ENCODE results near the gene POU2F1. TPM values are rescaled to one million over a fixed set of nuclear protein-coding genes. Genes with fewer than 3 reads are reported as not detected.
"Not testable (repeated sequence)": the region's sequence is repeated elsewhere in the genome, so short reads cannot be mapped to it uniquely, and the experiment has no call there.

Gene POU2F1
- total RNA-seq, 2 donors from 2014 or later: 22.9 to 40.2 TPM

GRCh38 chr1:167304165-167304564 is 83.5 kb downstream of the POU2F1 start:
- no peak overlapping the region for H3K4me3 Mint-ChIP-seq
- no peaks in the 10 kb centered on the region for H3K27me3 Mint-ChIP-seq
- H3K4me1 Mint-ChIP-seq (ENCODE audit: low read depth in 2 of 2): peaks cover 12 to 17% of the 10 kb centered on the region in 2 donors
- no peak for ATAC-seq
- H3K27ac Mint-ChIP-seq: no peak overlapping the region
- no peaks in the 10 kb centered on the region for H3K36me3 Mint-ChIP-seq
- no peak for DNase-seq (ENCODE audit: low spot score)
- no peaks in the 10 kb centered on the region for H3K9me3 Mint-ChIP-seq

DNA sequence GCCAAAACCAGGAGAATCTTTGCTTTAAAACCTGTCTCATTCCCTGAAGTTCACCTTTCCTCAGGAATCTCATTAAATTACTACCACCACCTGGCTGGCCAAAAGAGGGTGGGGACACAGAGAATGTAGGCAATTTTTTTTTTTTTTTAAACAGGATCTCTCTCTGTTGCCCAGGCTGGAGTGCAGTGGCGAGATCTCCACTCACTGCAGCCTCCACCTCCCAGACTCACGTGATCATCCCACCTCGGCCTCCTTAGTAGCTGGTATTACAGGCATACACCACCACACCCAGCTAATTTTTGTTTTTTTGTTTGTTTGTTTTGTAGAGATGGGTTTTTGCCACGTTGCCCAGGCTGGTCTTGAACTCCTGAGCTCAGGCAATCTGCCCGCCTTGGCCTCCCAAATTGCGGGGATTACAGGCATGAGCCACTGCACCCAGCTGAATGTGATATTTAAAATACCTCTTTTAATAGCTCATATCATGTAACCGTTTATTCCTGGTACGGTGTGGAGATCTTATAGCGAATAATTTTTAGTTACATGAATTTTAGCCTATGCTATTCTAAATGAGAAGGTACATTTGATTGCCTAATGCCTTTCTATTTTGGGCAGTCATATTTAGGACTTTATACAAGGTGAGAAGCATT is 84.5 kb downstream of the POU2F1 start:
- no peak for ATAC-seq
- Mint-ChIP-seq H3K27ac (no peak overlapping the region), H3K36me3 (no peaks in the 10 kb centered on the region), H3K4me3 (no peak overlapping the region), H3K27me3 (no peaks in the 10 kb centered on the region), H3K9me3 (no peaks in the 10 kb centered on the region), H3K4me1 (ENCODE audit: low read depth in 2 of 2) (peaks cover 7 to 17% of the 10 kb centered on the region in 2 donors)
- no peak for DNase-seq (ENCODE audit: low spot score)

- DNase-seq (ENCODE audit: low spot score): no peak
- ATAC-seq: no peak
- Mint-ChIP-seq H3K4me1 (ENCODE audit: low read depth in 2 of 2) (peaks cover 10 to 21% of the 10 kb centered on the region in 2 donors), H3K36me3 (no peaks in the 10 kb centered on the region), H3K4me3 (no peak overlapping the region), H3K27ac (no peak overlapping the region), H3K9me3 (no peaks in the 10 kb centered on the region), H3K27me3 (no peaks in the 10 kb centered on the region)
These were observed 85.1 kb downstream of the POU2F1 start for GRCh38 chr1:167305706-167306277.

DNA sequence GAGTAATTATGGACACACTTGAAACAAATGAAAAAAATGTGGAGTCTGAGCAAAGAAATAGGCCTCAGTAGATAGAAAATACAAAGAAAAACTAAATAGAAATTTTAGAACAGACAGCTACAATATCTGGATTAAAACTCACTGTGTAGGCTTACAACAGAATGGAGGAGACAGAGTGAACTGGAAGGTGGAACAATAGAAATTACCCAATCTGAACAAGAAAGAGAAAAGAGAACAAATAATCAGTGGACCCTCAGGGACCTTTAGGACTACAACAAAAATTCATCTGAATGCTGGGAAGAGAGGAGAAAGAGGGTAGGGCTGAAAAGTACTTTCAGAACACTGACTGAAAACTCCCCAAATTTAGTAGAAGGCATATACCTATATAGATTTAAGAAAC is 90.0 kb downstream of the POU2F1 start:
- Mint-ChIP-seq H3K36me3 (peaks cover under 1% of the 10 kb centered on the region), H3K4me3 (no peak overlapping the region), H3K4me1 (ENCODE audit: low read depth in 2 of 2) (peaks cover 23 to 24% of the 10 kb centered on the region in 2 donors), H3K27me3 (no peaks in the 10 kb centered on the region), H3K27ac (peak overlapping the region in 1 of 2 donors; percentile 44), H3K9me3 (no peaks in the 10 kb centered on the region)
- DNase-seq (ENCODE audit: low spot score) (no peak), ATAC-seq (no peak)

DNA sequence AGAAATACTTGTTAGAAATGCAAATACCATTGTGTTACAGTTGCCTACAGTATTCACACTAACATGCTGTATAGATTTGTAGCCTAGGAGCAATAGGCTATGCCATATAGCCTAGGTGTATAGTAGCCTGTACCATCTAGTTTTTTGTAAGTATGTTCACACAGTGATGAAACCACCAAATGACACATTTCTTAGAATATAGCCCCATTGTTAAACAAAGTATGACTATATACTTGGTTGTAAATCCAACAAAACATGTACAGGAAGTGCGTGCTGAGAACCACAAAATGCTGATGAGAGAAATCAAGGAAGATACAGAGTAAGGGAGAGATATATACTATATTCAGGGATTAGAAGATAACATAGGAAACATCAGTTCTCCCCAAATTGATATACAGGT is 92.2 kb downstream of the POU2F1 start:
- peak overlapping the region; percentile 32 for H3K4me3 Mint-ChIP-seq
- H3K9me3 Mint-ChIP-seq: peaks cover 4% of the 10 kb centered on the region
- no peak for DNase-seq (ENCODE audit: low spot score)
- H3K36me3 Mint-ChIP-seq: peaks cover 17% of the 10 kb centered on the region
- H3K4me1 Mint-ChIP-seq (ENCODE audit: low read depth in 2 of 2): peaks cover 13 to 18% of the 10 kb centered on the region in 2 donors
- H3K27ac Mint-ChIP-seq: peak overlapping the region; percentile 47 to 62
- ATAC-seq: peak; percentile 89 to 97
- H3K27me3 Mint-ChIP-seq: no peaks in the 10 kb centered on the region

DNA sequence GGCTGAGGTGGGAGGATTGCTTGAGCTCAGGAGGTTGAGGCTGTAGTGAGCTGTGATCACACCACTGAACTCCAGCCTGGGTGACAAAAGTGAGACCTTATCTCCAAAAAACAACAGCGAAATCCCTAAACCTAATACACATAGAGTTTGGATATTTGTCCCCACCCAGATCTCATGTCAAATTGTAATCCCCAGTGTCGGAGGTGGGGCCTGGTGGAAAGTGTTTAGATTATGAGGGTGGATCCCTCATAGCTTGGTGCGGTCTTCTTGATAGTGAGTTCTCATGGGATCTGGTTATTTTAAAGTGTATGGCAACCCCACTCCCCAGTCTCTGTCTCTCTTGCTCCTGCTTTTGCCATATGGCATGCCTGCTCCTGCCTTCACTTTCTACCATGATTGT is 94.0 kb downstream of the POU2F1 start:
- peak overlapping the region in 1 of 2 donors; percentile 62 for H3K27ac Mint-ChIP-seq
- H3K4me3 Mint-ChIP-seq: no peak overlapping the region
- peaks cover 30% of the 10 kb centered on the region for H3K36me3 Mint-ChIP-seq
- H3K4me1 Mint-ChIP-seq (ENCODE audit: low read depth in 2 of 2): peaks cover 13 to 15% of the 10 kb centered on the region in 2 donors
- DNase-seq (ENCODE audit: low spot score) (no peak), ATAC-seq (no peak)
- peaks cover 4% of the 10 kb centered on the region for H3K9me3 Mint-ChIP-seq
- no peaks in the 10 kb centered on the region for H3K27me3 Mint-ChIP-seq

DNA sequence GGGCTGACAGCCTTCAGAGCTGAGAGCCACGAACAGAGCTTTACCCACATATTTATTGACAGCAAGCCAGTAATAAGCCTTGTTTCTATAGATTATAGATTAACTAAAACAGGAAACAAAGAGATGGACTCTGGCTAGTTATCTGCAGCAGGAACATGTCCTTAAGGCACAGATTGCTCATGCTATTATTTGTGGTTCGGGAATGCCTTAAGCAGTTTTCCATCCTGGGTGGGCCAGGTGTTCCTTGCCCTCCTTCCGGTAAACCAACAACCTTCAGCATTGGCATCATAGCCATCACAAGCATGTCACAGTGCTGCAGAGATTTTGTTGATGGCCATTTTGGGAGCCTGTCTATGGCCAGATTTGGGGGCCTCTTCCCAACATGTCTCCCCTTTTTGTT is 96.8 kb downstream of the POU2F1 start:
- Mint-ChIP-seq H3K27ac (no peak overlapping the region), H3K4me1 (ENCODE audit: low read depth in 2 of 2) (peaks cover 7 to 12% of the 10 kb centered on the region in 2 donors), H3K27me3 (no peaks in the 10 kb centered on the region), H3K36me3 (peaks cover 54% of the 10 kb centered on the region), H3K9me3 (peaks cover 15% of the 10 kb centered on the region), H3K4me3 (no peak overlapping the region)
- DNase-seq (ENCODE audit: low spot score) (no peak), ATAC-seq (no peak)

GRCh38 chr1:167319206-167319605 is 98.5 kb downstream of the POU2F1 start:
- not testable (repeated sequence) for H3K27me3 Mint-ChIP-seq; ATAC-seq; DNase-seq (ENCODE audit: low spot score); H3K27ac Mint-ChIP-seq; H3K4me1 Mint-ChIP-seq (ENCODE audit: low read depth in 2 of 2); H3K4me3 Mint-ChIP-seq
- peaks cover 62% of the 10 kb centered on the region for H3K36me3 Mint-ChIP-seq
- H3K9me3 Mint-ChIP-seq: peaks cover 19% of the 10 kb centered on the region

- ATAC-seq: no peak
- Mint-ChIP-seq H3K27ac (no peak overlapping the region), H3K4me1 (ENCODE audit: low read depth in 2 of 2) (no peaks in the 10 kb centered on the region), H3K36me3 (peaks cover 65% of the 10 kb centered on the region), H3K4me3 (no peak overlapping the region), H3K9me3 (peaks cover 16% of the 10 kb centered on the region), H3K27me3 (no peaks in the 10 kb centered on the region)
- DNase-seq (ENCODE audit: low spot score): no peak
These were observed 101.8 kb downstream of the POU2F1 start for GRCh38 chr1:167322483-167322882.

- DNase-seq (ENCODE audit: low spot score): no peak
- no peak for ATAC-seq
- Mint-ChIP-seq H3K36me3 (peaks cover 44% of the 10 kb centered on the region), H3K27ac (no peak overlapping the region), H3K9me3 (peaks cover 16% of the 10 kb centered on the region), H3K4me3 (no peak overlapping the region), H3K27me3 (no peaks in the 10 kb centered on the region), H3K4me1 (ENCODE audit: low read depth in 2 of 2) (peaks cover 3 to 11% of the 10 kb centered on the region in 2 donors)
These were observed 104.5 kb downstream of the POU2F1 start for GRCh38 chr1:167325151-167325550.

- no peaks in the 10 kb centered on the region for H3K27me3 Mint-ChIP-seq
- no peak for DNase-seq (ENCODE audit: low spot score)
- peaks cover 22 to 27% of the 10 kb centered on the region in 2 donors for H3K4me1 Mint-ChIP-seq (ENCODE audit: low read depth in 2 of 2)
- no peak overlapping the region for H3K27ac Mint-ChIP-seq
- no peak for ATAC-seq
- no peak overlapping the region for H3K4me3 Mint-ChIP-seq
- H3K36me3 Mint-ChIP-seq: peaks cover 17% of the 10 kb centered on the region
- H3K9me3 Mint-ChIP-seq: no peaks in the 10 kb centered on the region
These were observed 107.7 kb downstream of the POU2F1 start for GRCh38 chr1:167328306-167328815.

- no peak for ATAC-seq
- Mint-ChIP-seq H3K4me3 (peak overlapping the region; percentile 7), H3K27ac (no peak overlapping the region), H3K4me1 (ENCODE audit: low read depth in 2 of 2) (peaks cover 22 to 31% of the 10 kb centered on the region in 2 donors), H3K9me3 (no peaks in the 10 kb centered on the region), H3K36me3 (peaks cover 17% of the 10 kb centered on the region), H3K27me3 (no peaks in the 10 kb centered on the region)
- no peak for DNase-seq (ENCODE audit: low spot score)
These were observed 108.3 kb downstream of the POU2F1 start for GRCh38 chr1:167328816-167329483.

- H3K4me1 Mint-ChIP-seq (ENCODE audit: low read depth in 2 of 2): peaks cover 22 to 31% of the 10 kb centered on the region in 2 donors
- no peaks in the 10 kb centered on the region for H3K9me3 Mint-ChIP-seq
- no peak overlapping the region for H3K27ac Mint-ChIP-seq
- no peak overlapping the region for H3K4me3 Mint-ChIP-seq
- H3K27me3 Mint-ChIP-seq: no peaks in the 10 kb centered on the region
- no peak for DNase-seq (ENCODE audit: low spot score)
- ATAC-seq: no peak
- peaks cover 6% of the 10 kb centered on the region for H3K36me3 Mint-ChIP-seq
These were observed 110.1 kb downstream of the POU2F1 start for GRCh38 chr1:167330601-167331293.
